GM23338 (cell line): ENCODE data around the gene SP8. TPM values are rescaled to one million over a fixed set of nuclear protein-coding genes. Genes with fewer than 3 reads are reported as not detected.
"Not testable (repeated sequence)": the region's sequence is repeated elsewhere in the genome, so short reads cannot be mapped to it uniquely, and the experiment has no call there.

Experiments used
- ATAC-seq: fragments of 200-7000 bp; cut with Tn5 transposase; 3 replicates; pipeline ENCODE4 v1.9.1; 2020
- DNase-seq: peaks from one replicate; pipeline ENCODE4 v3.0.0-alpha.2; 2015; ENCODE audit warnings: low spot score
- H2AFZ ChIP-seq: fragments of 200-600 bp; sonication (generic); 2 replicates; pipeline ENCODE4 v1.8.0; 2016; ENCODE audit warnings: antibody characterized with exemption, mild to moderate bottlenecking, moderate library complexity
- H3F3A ChIP-seq: fragments of 200-600 bp; sonication (generic); replicated peaks from 2 replicates; pipeline ENCODE4 v1.8.0; 2017; ENCODE audit warnings: antibody characterized with exemption, mixed run types, low read depth
- H3K27ac ChIP-seq: fragments of 200-600 bp; sonication (generic); 2 replicates; pipeline ENCODE4 v1.6.1; 2016; ENCODE audit warnings: low read depth
- H3K27me3 ChIP-seq: fragments of 200-600 bp; sonication (generic); 2 replicates; pipeline ENCODE4 v1.8.0; 2016; ENCODE audit warnings: mild to moderate bottlenecking, mixed run types, moderate library complexity; ENCODE audit not compliant: insufficient read depth
- H3K36me3 ChIP-seq: fragments of 200-600 bp; sonication (generic); 2 replicates; pipeline ENCODE4 v1.8.0; 2016; ENCODE audit warnings: mild to moderate bottlenecking; ENCODE audit not compliant: insufficient read depth
- H3K4me1 ChIP-seq: fragments of 200-600 bp; sonication (generic); 2 replicates; pipeline ENCODE4 v1.8.0; 2016; ENCODE audit warnings: mild to moderate bottlenecking, moderate library complexity; ENCODE audit not compliant: insufficient read depth
- H3K4me2 ChIP-seq: fragments of 200-600 bp; sonication (generic); 2 replicates; pipeline ENCODE4 v1.7.1; 2017; ENCODE audit warnings: mixed run types
- H3K4me3 ChIP-seq: fragments of 200-600 bp; sonication (generic); 2 replicates; pipeline ENCODE4 v1.6.1; 2016; ENCODE audit warnings: mixed run types
- H3K79me2 ChIP-seq: fragments of 200-600 bp; sonication (generic); replicated peaks from 2 replicates; pipeline ENCODE4 v1.8.0; 2017; ENCODE audit warnings: mild to moderate bottlenecking; ENCODE audit not compliant: insufficient read depth
- H3K9me2 ChIP-seq: fragments of 200-600 bp; sonication (generic); 2 replicates; pipeline ENCODE4 v1.8.0; 2017; ENCODE audit not compliant: insufficient read depth
- H4K20me1 ChIP-seq: fragments of 200-600 bp; sonication (generic); replicated peaks from 2 replicates; pipeline ENCODE4 v1.8.0; 2017; ENCODE audit warnings: mild to moderate bottlenecking; ENCODE audit not compliant: insufficient read depth
- H3K27ac Mint-ChIP-seq: 2 replicates; pipeline ENCODE4 v1.8.0; 2020; ENCODE audit warnings: inconsistent platforms, mild to moderate bottlenecking, moderate library complexity, mixed read lengths
- H3K27me3 Mint-ChIP-seq: 3 replicates; pipeline ENCODE4 v1.8.0; 2022; ENCODE audit warnings: low read depth, mild to moderate bottlenecking, moderate library complexity, mixed read lengths, inconsistent platforms; ENCODE audit not compliant: insufficient read depth, poor library complexity
- H3K36me3 Mint-ChIP-seq: 3 replicates; pipeline ENCODE4 v1.8.0; 2021; ENCODE audit warnings: low read depth, mild to moderate bottlenecking, inconsistent platforms, moderate library complexity, mixed read lengths
- H3K4me1 Mint-ChIP-seq: 3 replicates; pipeline ENCODE4 v1.8.0; 2020; ENCODE audit warnings: mild to moderate bottlenecking, inconsistent platforms, mixed read lengths
- H3K4me3 Mint-ChIP-seq: 3 replicates; pipeline ENCODE4 v1.8.0; 2021; ENCODE audit warnings: moderate library complexity, mild to moderate bottlenecking, inconsistent platforms, mixed read lengths
- H3K9me3 Mint-ChIP-seq: 3 replicates; pipeline ENCODE4 v1.8.0; 2020; ENCODE audit warnings: moderate library complexity, mild to moderate bottlenecking, inconsistent platforms, mixed read lengths
- NANOG ChIP-seq: IDR thresholded peaks from 2 replicates; pipeline ENCODE4 v1.6.1; 2016; ENCODE audit warnings: antibody characterized with exemption, borderline replicate concordance
- ZNF331 ChIP-seq: fragments of 250-450 bp; sonication (Bioruptor Pico); IDR thresholded peaks from 2 replicates; pipeline ENCODE4 v1.5.0; 2020; ENCODE audit warnings: low read depth, mild to moderate bottlenecking, moderate library complexity
- polyA plus RNA-seq: library from polyadenylated mRNA; unstranded; fragments of >200 nt; fragmentation: Nextera tagmentation; extraction: Ambion mirVana; gene quantifications from 2 replicates; pipeline ENCODE4 v1.2.1, GENCODE V29; 2016
- total RNA-seq: library from RNA; depleted of rRNA; stranded (reverse); fragments of >200 nt; shearing (Covaris generic); gene quantifications from 2 replicates; pipeline ENCODE4 v1.2.3, GENCODE V29; 2014
- TF ChIP-seq, protein P1 (sequence below): fragments of 250-450 bp; sonication (Bioruptor Pico); IDR thresholded peaks from 2 replicates; pipeline ENCODE4 v1.5.0; 2020; ENCODE audit warnings: mild to moderate bottlenecking, moderate library complexity

Gene SP8
- total and polyA plus RNA-seq, 2 experiments from 2014 or later, result 3.7 to 6.7 TPM

DNA sequence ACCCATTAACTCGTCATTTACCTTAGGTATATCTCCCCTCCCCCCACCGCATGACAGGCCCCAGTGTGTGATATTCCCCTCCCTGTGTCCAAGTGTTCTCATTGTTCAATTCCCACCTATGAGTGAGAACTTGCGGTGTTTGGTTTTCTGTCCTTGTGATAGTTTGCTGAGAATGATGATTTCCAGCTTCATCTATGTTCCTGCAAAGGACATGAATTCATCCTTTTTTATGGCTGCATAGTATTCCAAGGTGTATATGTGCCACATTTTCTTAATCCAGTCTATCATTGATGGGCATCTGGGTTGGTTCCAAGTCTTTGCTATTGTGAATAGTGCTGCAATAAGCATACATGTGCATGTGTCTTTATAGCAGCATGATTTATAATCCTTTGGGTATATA, 34.7 kb upstream of the SP8 start:
- H3F3A ChIP-seq, H4K20me1 ChIP-seq, H3K79me2 ChIP-seq, H3K36me3 ChIP-seq, H3K9me2 ChIP-seq, H3K27me3 Mint-ChIP-seq, H3K27me3 ChIP-seq, H3K4me3 ChIP-seq, H2AFZ ChIP-seq, H3K27ac ChIP-seq, H3K4me3 Mint-ChIP-seq, H3K27ac Mint-ChIP-seq, H3K36me3 Mint-ChIP-seq, H3K9me3 Mint-ChIP-seq, ATAC-seq, H3K4me2 ChIP-seq, DNase-seq: not testable (repeated sequence)
- peaks cover 15% of the 10 kb centered on the region for H3K4me1 ChIP-seq
- peaks cover 18% of the 10 kb centered on the region for H3K4me1 Mint-ChIP-seq

DNA sequence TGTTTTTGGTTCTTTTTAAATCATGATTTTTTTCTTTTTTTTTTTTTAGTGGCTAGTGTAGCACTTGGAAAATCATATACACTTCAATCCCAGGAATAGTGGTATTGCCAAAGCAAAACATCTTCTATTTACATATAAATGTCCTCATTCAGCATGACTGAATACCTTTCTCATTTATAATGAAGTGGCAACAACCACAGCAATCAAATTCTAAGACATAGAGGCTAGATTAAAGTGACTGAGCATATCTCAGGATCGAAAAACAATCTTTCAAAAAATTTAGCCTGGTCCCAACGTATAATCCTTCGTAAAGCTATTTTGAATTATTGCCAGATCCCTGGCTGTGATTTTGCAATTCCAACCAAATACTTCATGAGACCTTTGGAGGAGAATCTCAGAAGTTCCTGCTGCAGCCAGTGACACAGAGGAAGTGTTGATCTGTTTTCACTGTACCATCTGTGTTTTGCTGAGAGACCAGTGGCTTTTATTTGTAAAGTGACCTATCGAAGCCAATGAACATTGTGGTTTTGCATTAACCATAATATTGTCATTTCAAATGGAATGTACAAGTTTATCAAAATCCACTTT, 29.8 kb upstream of the SP8 start:
- Histone ChIP-seq H3K9me2 (no peaks in the 10 kb centered on the region), H3K27me3 (no peaks in the 10 kb centered on the region), H4K20me1 (no peaks in the 10 kb centered on the region), H3K36me3 (no peaks in the 10 kb centered on the region), H2AFZ (no peak overlapping the region), H3K79me2 (no peaks in the 10 kb centered on the region), H3F3A (0 out of 2 replicates have a peak, but pooled peaks cover 3% of the 10 kb centered on the region), H3K27ac (no peak overlapping the region), H3K4me3 (peak overlapping the region; percentile 21; the same call in 1 of the 2 replicates), H3K4me1 (peaks cover 15% of the 10 kb centered on the region), H3K4me2 (peak overlapping the region; percentile 53)
- ATAC-seq, result peak; percentile 41
- Mint-ChIP-seq H3K4me3 (peak overlapping the region; percentile 58; the same call in 2 of the 3 replicates), H3K9me3 (no peaks in the 10 kb centered on the region), H3K27ac (peak overlapping the region; percentile 91), H3K4me1 (peaks cover 12% of the 10 kb centered on the region), H3K36me3 (no peaks in the 10 kb centered on the region), H3K27me3 (peaks cover 2% of the 10 kb centered on the region)
- no peak for DNase-seq
- TF ChIP-seq ZNF331 (CRISPR knock-in tag) (no peak), NANOG (peak; percentile 73; the same call in 1 of the 2 replicates)
- TF ChIP-seq, protein P1, sequence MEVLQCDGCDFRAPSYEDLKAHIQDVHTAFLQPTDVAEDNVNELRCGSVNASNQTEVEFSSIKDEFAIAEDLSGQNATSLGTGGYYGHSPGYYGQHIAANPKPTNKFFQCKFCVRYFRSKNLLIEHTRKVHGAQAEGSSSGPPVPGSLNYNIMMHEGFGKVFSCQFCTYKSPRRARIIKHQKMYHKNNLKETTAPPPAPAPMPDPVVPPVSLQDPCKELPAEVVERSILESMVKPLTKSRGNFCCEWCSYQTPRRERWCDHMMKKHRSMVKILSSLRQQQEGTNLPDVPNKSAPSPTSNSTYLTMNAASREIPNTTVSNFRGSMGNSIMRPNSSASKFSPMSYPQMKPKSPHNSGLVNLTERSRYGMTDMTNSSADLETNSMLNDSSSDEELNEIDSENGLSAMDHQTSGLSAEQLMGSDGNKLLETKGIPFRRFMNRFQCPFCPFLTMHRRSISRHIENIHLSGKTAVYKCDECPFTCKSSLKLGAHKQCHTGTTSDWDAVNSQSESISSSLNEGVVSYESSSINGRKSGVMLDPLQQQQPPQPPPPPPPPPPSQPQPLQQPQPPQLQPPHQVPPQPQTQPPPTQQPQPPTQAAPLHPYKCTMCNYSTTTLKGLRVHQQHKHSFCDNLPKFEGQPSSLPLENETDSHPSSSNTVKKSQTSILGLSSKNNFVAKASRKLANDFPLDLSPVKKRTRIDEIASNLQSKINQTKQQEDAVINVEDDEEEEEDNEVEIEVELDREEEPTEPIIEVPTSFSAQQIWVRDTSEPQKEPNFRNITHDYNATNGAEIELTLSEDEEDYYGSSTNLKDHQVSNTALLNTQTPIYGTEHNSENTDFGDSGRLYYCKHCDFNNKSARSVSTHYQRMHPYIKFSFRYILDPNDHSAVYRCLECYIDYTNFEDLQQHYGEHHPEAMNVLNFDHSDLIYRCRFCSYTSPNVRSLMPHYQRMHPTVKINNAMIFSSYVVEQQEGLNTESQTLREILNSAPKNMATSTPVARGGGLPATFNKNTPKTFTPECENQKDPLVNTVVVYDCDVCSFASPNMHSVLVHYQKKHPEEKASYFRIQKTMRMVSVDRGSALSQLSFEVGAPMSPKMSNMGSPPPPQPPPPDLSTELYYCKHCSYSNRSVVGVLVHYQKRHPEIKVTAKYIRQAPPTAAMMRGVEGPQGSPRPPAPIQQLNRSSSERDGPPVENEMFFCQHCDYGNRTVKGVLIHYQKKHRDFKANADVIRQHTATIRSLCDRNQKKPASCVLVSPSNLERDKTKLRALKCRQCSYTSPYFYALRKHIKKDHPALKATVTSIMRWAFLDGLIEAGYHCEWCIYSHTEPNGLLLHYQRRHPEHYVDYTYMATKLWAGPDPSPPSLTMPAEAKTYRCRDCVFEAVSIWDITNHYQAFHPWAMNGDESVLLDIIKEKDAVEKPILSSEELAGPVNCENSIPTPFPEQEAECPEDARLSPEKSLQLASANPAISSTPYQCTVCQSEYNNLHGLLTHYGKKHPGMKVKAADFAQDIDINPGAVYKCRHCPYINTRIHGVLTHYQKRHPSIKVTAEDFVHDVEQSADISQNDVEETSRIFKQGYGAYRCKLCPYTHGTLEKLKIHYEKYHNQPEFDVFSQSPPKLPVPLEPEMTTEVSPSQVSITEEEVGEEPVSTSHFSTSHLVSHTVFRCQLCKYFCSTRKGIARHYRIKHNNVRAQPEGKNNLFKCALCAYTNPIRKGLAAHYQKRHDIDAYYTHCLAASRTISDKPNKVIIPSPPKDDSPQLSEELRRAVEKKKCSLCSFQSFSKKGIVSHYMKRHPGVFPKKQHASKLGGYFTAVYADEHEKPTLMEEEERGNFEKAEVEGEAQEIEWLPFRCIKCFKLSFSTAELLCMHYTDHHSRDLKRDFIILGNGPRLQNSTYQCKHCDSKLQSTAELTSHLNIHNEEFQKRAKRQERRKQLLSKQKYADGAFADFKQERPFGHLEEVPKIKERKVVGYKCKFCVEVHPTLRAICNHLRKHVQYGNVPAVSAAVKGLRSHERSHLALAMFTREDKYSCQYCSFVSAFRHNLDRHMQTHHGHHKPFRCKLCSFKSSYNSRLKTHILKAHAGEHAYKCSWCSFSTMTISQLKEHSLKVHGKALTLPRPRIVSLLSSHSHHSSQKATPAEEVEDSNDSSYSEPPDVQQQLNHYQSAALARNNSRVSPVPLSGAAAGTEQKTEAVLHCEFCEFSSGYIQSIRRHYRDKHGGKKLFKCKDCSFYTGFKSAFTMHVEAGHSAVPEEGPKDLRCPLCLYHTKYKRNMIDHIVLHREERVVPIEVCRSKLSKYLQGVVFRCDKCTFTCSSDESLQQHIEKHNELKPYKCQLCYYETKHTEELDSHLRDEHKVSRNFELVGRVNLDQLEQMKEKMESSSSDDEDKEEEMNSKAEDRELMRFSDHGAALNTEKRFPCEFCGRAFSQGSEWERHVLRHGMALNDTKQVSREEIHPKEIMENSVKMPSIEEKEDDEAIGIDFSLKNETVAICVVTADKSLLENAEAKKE, result peak; percentile 73
